T-helper 22 cell (primary cell): ENCODE measurements around the gene NRL.
A peak's percentile ranks its signal among the peaks of the same experiment; 100 is the strongest.

Experiments used
- DNase-seq: peaks from one replicate; pipeline ENCODE4 v3.0.0-alpha.2; 2020; ENCODE audit warnings: low read depth

The NRL gene

GRCh38 chr14:24114532-24115421 lies at the start of gene NRL, which contains the start of gene DCAF11:
Gene NRL (minus strand): TSS chr14:24114949. CDS start chr14:24082848, 32,101 bp downstream.
Gene DCAF11 (plus strand): TSS chr14:24114777. CDS start chr14:24115595, 818 bp downstream.
- DNase-seq: peak; percentile 99

- no peak for DNase-seq
These were observed 47.3 kb upstream of the NRL start for GRCh38 chr14:24162093-24162492.

- peak; percentile 90 for DNase-seq
These were observed 46.4 kb upstream of the NRL start, which contains the start of gene IRF9 for GRCh38 chr14:24160850-24161804. Gene IRF9 (plus strand): TSS chr14:24161265. CDS start chr14:24162145, 880 bp downstream.

GRCh38 chr14:24160499-24160849 lies 45.7 kb upstream of the NRL start:
- no peak for DNase-seq

- no peak for DNase-seq
These were observed 45.2 kb upstream of the NRL start for GRCh38 chr14:24159777-24160498.

GRCh38 chr14:24157331-24157730 lies 42.6 kb upstream of the NRL start:
- no peak for DNase-seq

- DNase-seq: no peak
These were observed 42.1 kb upstream of the NRL start for GRCh38 chr14:24156840-24157239.

GRCh38 chr14:24155100-24155499 lies 40.4 kb upstream of the NRL start:
- DNase-seq: no peak

GRCh38 chr14:24151404-24152080 lies 36.8 kb upstream of the NRL start:
- DNase-seq: no peak

- DNase-seq: no peak
These were observed 36.2 kb upstream of the NRL start for GRCh38 chr14:24150993-24151392.

- no peak for DNase-seq
These were observed 35.8 kb upstream of the NRL start for GRCh38 chr14:24150567-24150966.

GRCh38 chr14:24150061-24150460 lies 35.3 kb upstream of the NRL start:
- DNase-seq: no peak

- no peak for DNase-seq
These were observed 34.7 kb upstream of the NRL start for GRCh38 chr14:24149302-24149969.

- DNase-seq: no peak
These were observed 33.1 kb upstream of the NRL start for GRCh38 chr14:24147761-24148428.

- DNase-seq: peak; percentile 97
These were observed 32.4 kb upstream of the NRL start, which contains the start of gene RNF31 for GRCh38 chr14:24146978-24147760. Gene RNF31 (plus strand): TSS chr14:24147498. CDS start chr14:24147699, 201 bp downstream.

- peak; percentile 87 for DNase-seq
These were observed 31.8 kb upstream of the NRL start, which contains the start of gene PSME2 for GRCh38 chr14:24146453-24146977. Gene PSME2 (minus strand): TSS chr14:24146610. CDS start chr14:24146581, 29 bp downstream.

GRCh38 chr14:24145690-24146452 lies 31.1 kb upstream of the NRL start:
- no peak for DNase-seq

- no peak for DNase-seq
These were observed 30.5 kb upstream of the NRL start for GRCh38 chr14:24145219-24145618.
